ENCODE measurements around the gene ABCC9.

ABCC9 gene

GRCh38 chr12:21809100-21809499 lies 132.1 kb downstream of the ABCC9 start:
- H3K27me3 ChIP-seq (ENCODE audit: insufficient read depth, low read length), result no peaks in the 10 kb centered on the region
- H2AK5ac ChIP-seq (ENCODE audit: low read length), result no peak overlapping the region
- H3K14ac ChIP-seq (ENCODE audit: low read length), result no peak overlapping the region
- no peaks in the 10 kb centered on the region for H3K36me3 ChIP-seq (ENCODE audit: control insufficient read depth in 1 of 2, insufficient read depth in 2 of 2, low read length in 2 of 2)
- H4K12ac ChIP-seq (ENCODE audit: low read depth, low read length), result no peak overlapping the region
- no peak overlapping the region for H2BK120ac ChIP-seq (ENCODE audit: insufficient read depth, low read length, poor library complexity)
- DNase-seq, result no peak
- no peaks in the 10 kb centered on the region for H3K4me1 ChIP-seq (ENCODE audit: control insufficient read depth in 1 of 2, insufficient read depth in 2 of 2, low read length in 2 of 2)
- no peak overlapping the region for H3K18ac ChIP-seq (ENCODE audit: low read length)
- H3K79me1 ChIP-seq (ENCODE audit: low read length), result no peaks in the 10 kb centered on the region
- no peaks in the 10 kb centered on the region for H3K9me3 ChIP-seq (ENCODE audit: insufficient read depth, low read depth, low read length)
- H3K4ac ChIP-seq (ENCODE audit: low read depth, low read length), result no peak overlapping the region
- no peak overlapping the region for H3K27ac ChIP-seq (ENCODE audit: low read depth, low read length)
- H2AFZ ChIP-seq (ENCODE audit: insufficient read depth, low read length, poor library complexity), result no peak overlapping the region
- no peak overlapping the region for H3K23ac ChIP-seq (ENCODE audit: low read length)
- H3K9ac ChIP-seq (ENCODE audit: low read length), result no peak overlapping the region
- H2BK5ac ChIP-seq (ENCODE audit: low read depth, low read length, poor library complexity), result no peak overlapping the region
- no peak overlapping the region for H4K91ac ChIP-seq (ENCODE audit: low read depth, low read length)
- no peaks in the 10 kb centered on the region for H3K79me2 ChIP-seq (ENCODE audit: control insufficient read depth, insufficient read depth, low read length, poor library complexity)
- no peak overlapping the region for H4K8ac ChIP-seq (ENCODE audit: low read depth, low read length)
- no peak overlapping the region for H3K4me3 ChIP-seq (ENCODE audit: low read depth, low read length)
- H2BK12ac ChIP-seq (ENCODE audit: low read length), result no peak overlapping the region
- no peak overlapping the region for H3K4me2 ChIP-seq (ENCODE audit: low read length)

GRCh38 chr12:21806255-21806654 lies 135.0 kb downstream of the ABCC9 start:
- H3K4me1 ChIP-seq (ENCODE audit: control insufficient read depth in 1 of 2, insufficient read depth in 2 of 2, low read length in 2 of 2), result no peaks in the 10 kb centered on the region
- no peak overlapping the region for H2AK5ac ChIP-seq (ENCODE audit: low read length)
- DNase-seq, result no peak
- no peak overlapping the region for H3K18ac ChIP-seq (ENCODE audit: low read length)
- H3K4me3 ChIP-seq (ENCODE audit: low read depth, low read length), result no peak overlapping the region
- H2AFZ ChIP-seq (ENCODE audit: insufficient read depth, low read length, poor library complexity), result no peak overlapping the region
- H2BK120ac ChIP-seq (ENCODE audit: insufficient read depth, low read length, poor library complexity), result no peak overlapping the region
- no peak overlapping the region for H4K8ac ChIP-seq (ENCODE audit: low read depth, low read length)
- H3K14ac ChIP-seq (ENCODE audit: low read length), result no peak overlapping the region
- H4K12ac ChIP-seq (ENCODE audit: low read depth, low read length), result no peak overlapping the region
- no peak overlapping the region for H2BK5ac ChIP-seq (ENCODE audit: low read depth, low read length, poor library complexity)
- H3K23ac ChIP-seq (ENCODE audit: low read length), result no peak overlapping the region
- no peak overlapping the region for H2BK12ac ChIP-seq (ENCODE audit: low read length)
- no peaks in the 10 kb centered on the region for H3K79me2 ChIP-seq (ENCODE audit: control insufficient read depth, insufficient read depth, low read length, poor library complexity)
- H3K9me3 ChIP-seq (ENCODE audit: insufficient read depth, low read depth, low read length), result no peaks in the 10 kb centered on the region
- H3K79me1 ChIP-seq (ENCODE audit: low read length), result no peaks in the 10 kb centered on the region
- no peak overlapping the region for H3K4ac ChIP-seq (ENCODE audit: low read depth, low read length)
- no peak overlapping the region for H3K4me2 ChIP-seq (ENCODE audit: low read length)
- H3K9ac ChIP-seq (ENCODE audit: low read length), result no peak overlapping the region
- no peaks in the 10 kb centered on the region for H3K36me3 ChIP-seq (ENCODE audit: control insufficient read depth in 1 of 2, insufficient read depth in 2 of 2, low read length in 2 of 2)
- no peak overlapping the region for H4K91ac ChIP-seq (ENCODE audit: low read depth, low read length)
- H3K27ac ChIP-seq (ENCODE audit: low read depth, low read length), result no peak overlapping the region
- no peaks in the 10 kb centered on the region for H3K27me3 ChIP-seq (ENCODE audit: insufficient read depth, low read length)

DNA sequence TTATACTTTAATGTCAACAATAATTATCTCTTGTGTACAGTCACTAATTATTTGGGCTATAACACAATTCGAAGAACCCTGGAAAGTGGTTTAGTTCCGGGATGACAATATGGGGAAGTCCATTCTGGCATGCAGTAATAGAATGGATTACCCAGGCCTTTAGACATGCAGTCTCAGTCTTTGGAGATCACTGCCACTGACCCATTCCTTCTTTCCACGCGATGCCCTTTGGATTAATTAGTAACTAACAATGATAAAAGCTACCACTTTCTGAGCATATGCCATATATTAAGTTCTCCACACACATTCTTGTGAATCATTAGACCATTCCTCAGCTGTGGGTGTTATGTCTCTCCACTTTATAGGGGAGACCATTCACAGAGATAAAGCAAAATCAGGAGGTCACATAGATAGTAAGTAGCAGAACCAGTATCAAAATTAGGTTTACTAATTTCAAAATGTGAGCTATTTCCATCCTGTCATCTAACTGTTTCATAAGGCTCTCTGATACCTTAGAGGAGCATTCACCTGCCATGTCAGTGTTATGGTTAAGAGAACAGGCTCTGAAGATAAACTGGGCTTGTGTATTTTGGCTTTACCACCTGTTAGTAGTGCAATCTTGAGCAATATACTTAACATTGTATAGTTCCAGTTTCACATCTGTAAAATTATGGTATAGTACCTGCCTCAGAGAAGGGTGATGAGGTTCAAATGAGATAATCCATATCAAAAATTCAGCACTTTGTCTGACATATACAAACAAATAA lies 139.5 kb downstream of the ABCC9 start:
- WGBS (ENCODE audit: extremely low coverage, insufficient coverage, insufficient read length), result no CpG with 5 or more reads among the region's 4 CpGs
- H3K4me2 ChIP-seq (ENCODE audit: low read length), result no peak overlapping the region

DNA sequence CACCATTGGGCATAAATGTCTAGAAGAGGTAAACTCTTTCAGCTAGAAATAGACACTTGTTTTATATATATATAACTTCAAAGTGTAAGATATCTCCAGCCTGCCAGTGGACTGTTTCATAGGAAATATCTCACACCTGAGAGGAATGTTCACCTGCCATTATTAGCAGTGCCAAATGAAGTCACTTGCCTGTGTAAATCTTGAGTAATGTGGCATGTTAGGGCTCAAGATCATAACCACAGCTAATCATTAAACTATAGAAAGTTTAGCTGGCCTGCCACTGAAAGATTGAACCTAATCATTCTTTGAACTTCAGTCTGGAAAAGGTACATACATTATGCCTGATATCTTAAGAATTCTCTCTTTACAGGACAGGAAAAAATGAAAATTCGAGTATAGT lies 141.2 kb downstream of the ABCC9 start:
- WGBS (ENCODE audit: extremely low coverage, insufficient coverage, insufficient read length), result no CpG with 5 or more reads among the region's 1 CpG

More for the DNA sequence above, 139.5 kb downstream of the ABCC9 start:
- H3K79me1 ChIP-seq (ENCODE audit: low read length), result no peaks in the 10 kb centered on the region
- no peak for DNase-seq
- H3K14ac ChIP-seq (ENCODE audit: low read length), result no peak overlapping the region
- H2AK5ac ChIP-seq (ENCODE audit: low read length), result no peak overlapping the region
- H4K8ac ChIP-seq (ENCODE audit: low read depth, low read length), result no peak overlapping the region
- H3K18ac ChIP-seq (ENCODE audit: low read length), result no peak overlapping the region
- no peaks in the 10 kb centered on the region for H3K36me3 ChIP-seq (ENCODE audit: control insufficient read depth in 1 of 2, insufficient read depth in 2 of 2, low read length in 2 of 2)
- no peaks in the 10 kb centered on the region for H3K9me3 ChIP-seq (ENCODE audit: insufficient read depth, low read depth, low read length)
- H3K27ac ChIP-seq (ENCODE audit: low read depth, low read length), result no peak overlapping the region
- H3K23ac ChIP-seq (ENCODE audit: low read length), result no peak overlapping the region
- no peak overlapping the region for H2BK120ac ChIP-seq (ENCODE audit: insufficient read depth, low read length, poor library complexity)
- H4K91ac ChIP-seq (ENCODE audit: low read depth, low read length), result no peak overlapping the region
- no peak overlapping the region for H3K4me3 ChIP-seq (ENCODE audit: low read depth, low read length)
- H4K12ac ChIP-seq (ENCODE audit: low read depth, low read length), result no peak overlapping the region
- H2AFZ ChIP-seq (ENCODE audit: insufficient read depth, low read length, poor library complexity), result no peak overlapping the region
- no peaks in the 10 kb centered on the region for H3K79me2 ChIP-seq (ENCODE audit: control insufficient read depth, insufficient read depth, low read length, poor library complexity)
- H2BK5ac ChIP-seq (ENCODE audit: low read depth, low read length, poor library complexity), result no peak overlapping the region
- no peak overlapping the region for H3K9ac ChIP-seq (ENCODE audit: low read length)
- no peak overlapping the region for H2BK12ac ChIP-seq (ENCODE audit: low read length)
- no peaks in the 10 kb centered on the region for H3K27me3 ChIP-seq (ENCODE audit: insufficient read depth, low read length)
- no peak overlapping the region for H3K4ac ChIP-seq (ENCODE audit: low read depth, low read length)
- H3K4me1 ChIP-seq (ENCODE audit: control insufficient read depth in 1 of 2, insufficient read depth in 2 of 2, low read length in 2 of 2), result no peaks in the 10 kb centered on the region

More for the DNA sequence above, 141.2 kb downstream of the ABCC9 start:
- DNase-seq, result no peak
- no peak overlapping the region for H3K9ac ChIP-seq (ENCODE audit: low read length)
- no peaks in the 10 kb centered on the region for H3K79me2 ChIP-seq (ENCODE audit: control insufficient read depth, insufficient read depth, low read length, poor library complexity)
- no peak overlapping the region for H3K4ac ChIP-seq (ENCODE audit: low read depth, low read length)
- no peak overlapping the region for H3K18ac ChIP-seq (ENCODE audit: low read length)
- H3K36me3 ChIP-seq (ENCODE audit: control insufficient read depth in 1 of 2, insufficient read depth in 2 of 2, low read length in 2 of 2), result no peaks in the 10 kb centered on the region
- H3K27ac ChIP-seq (ENCODE audit: low read depth, low read length), result no peak overlapping the region
- no peak overlapping the region for H3K23ac ChIP-seq (ENCODE audit: low read length)
- H4K12ac ChIP-seq (ENCODE audit: low read depth, low read length), result no peak overlapping the region
- no peaks in the 10 kb centered on the region for H3K9me3 ChIP-seq (ENCODE audit: insufficient read depth, low read depth, low read length)
- H4K91ac ChIP-seq (ENCODE audit: low read depth, low read length), result no peak overlapping the region
- H2BK120ac ChIP-seq (ENCODE audit: insufficient read depth, low read length, poor library complexity), result no peak overlapping the region
- no peak overlapping the region for H3K4me3 ChIP-seq (ENCODE audit: low read depth, low read length)
- no peak overlapping the region for H2BK5ac ChIP-seq (ENCODE audit: low read depth, low read length, poor library complexity)
- no peak overlapping the region for H2AK5ac ChIP-seq (ENCODE audit: low read length)
- no peak overlapping the region for H3K14ac ChIP-seq (ENCODE audit: low read length)
- no peak overlapping the region for H4K8ac ChIP-seq (ENCODE audit: low read depth, low read length)
- H3K79me1 ChIP-seq (ENCODE audit: low read length), result no peaks in the 10 kb centered on the region
- H3K4me1 ChIP-seq (ENCODE audit: control insufficient read depth in 1 of 2, insufficient read depth in 2 of 2, low read length in 2 of 2), result no peaks in the 10 kb centered on the region
- no peak overlapping the region for H2AFZ ChIP-seq (ENCODE audit: insufficient read depth, low read length, poor library complexity)
- H3K27me3 ChIP-seq (ENCODE audit: insufficient read depth, low read length), result no peaks in the 10 kb centered on the region
- no peak overlapping the region for H2BK12ac ChIP-seq (ENCODE audit: low read length)
- no peak overlapping the region for H3K4me2 ChIP-seq (ENCODE audit: low read length)
